H1 (cell line): ENCODE data around the gene GPR17.

Experiments
- BCL11A ChIP-seq, 2 experiments: IDR thresholded peaks; one replicate each; pipeline ENCODE4 v1.6.1; 2011; ENCODE audit warnings: low read depth in 2 of 2, low read length in 2 of 2, mild to moderate bottlenecking in 2 of 2
- MAFK ChIP-seq: IDR thresholded peaks from 2 replicates; pipeline ENCODE4 v1.6.1; 2012; ENCODE audit warnings: low read depth, mild to moderate bottlenecking, improper control_type of control experiment, low read length

DNA sequence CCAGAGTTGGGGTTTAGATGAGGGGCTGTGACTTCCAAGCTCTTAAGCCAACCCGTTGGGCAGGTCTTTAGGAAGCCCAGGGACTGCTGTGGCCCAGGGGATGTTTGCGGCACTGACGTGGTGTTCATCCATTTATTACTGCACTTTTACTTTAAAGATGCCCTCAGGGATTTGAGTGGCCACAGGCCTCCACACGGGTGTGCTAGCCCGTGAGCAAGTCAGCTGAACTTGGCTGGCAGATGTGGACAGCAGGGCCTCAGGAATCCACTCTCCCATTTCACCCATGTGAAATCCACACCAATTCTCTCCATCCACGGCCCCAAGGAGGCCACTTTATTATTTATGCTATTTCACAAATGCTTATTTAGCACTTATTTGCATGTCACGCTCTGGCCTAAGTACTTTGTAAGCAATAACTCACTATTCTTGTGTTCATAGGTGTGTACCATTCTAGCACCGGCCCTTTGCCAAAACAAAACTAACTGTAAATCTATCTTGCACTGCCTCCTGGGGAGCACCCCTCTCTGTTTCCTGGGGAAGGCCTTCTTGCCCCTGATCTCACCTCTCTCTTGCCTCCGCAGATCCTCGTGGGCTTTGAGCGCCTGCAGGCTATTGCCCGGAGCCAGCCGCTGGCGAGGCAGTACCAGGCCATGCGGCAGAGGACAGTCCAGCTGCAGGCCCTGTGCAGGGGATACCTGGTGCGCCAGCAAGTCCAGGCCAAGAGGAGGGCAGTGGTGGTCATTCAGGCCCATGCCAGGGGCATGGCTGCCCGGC lies 39.1 kb upstream of the GPR17 start:
- TF ChIP-seq MAFK (no peak), BCL11A (IDR thresholded peaks at IDR 0.05; ENCODE audit: low read depth in 2 of 2, low read length in 2 of 2) (no peak)
